Measurements from ENCODE around the gene CACNA1S.

DNA sequence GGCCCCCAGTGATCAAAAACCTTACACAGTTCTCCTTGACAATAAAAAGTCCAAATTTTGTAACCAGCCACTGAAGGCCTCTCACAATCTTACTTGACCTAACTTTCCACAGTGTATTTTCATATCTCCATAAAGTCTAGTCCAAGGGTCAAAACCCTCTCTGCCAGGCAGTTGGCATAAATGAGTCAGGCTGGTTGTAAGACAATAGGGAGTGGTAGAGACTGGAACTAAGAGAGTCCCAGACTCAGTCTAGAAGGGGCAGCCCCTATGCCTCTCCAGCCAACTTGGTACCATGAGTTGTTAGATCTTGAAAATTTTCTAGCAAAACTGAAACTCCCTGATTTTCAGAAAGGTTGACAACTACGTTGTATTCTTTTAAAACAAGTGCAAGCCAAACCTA, 109.7 kb downstream of the CACNA1S start:
- TF ChIP-seq CTCF (IDR thresholded peaks at IDR 0.05; ENCODE audit: poor library complexity) (no peak), EZH2 (IDR thresholded peaks at IDR 0.05; ENCODE audit: borderline replicate concordance) (no peak)

Data from hepatocyte (in vitro differentiated cells).